ENCODE results near the gene SGMS1.

DNA sequence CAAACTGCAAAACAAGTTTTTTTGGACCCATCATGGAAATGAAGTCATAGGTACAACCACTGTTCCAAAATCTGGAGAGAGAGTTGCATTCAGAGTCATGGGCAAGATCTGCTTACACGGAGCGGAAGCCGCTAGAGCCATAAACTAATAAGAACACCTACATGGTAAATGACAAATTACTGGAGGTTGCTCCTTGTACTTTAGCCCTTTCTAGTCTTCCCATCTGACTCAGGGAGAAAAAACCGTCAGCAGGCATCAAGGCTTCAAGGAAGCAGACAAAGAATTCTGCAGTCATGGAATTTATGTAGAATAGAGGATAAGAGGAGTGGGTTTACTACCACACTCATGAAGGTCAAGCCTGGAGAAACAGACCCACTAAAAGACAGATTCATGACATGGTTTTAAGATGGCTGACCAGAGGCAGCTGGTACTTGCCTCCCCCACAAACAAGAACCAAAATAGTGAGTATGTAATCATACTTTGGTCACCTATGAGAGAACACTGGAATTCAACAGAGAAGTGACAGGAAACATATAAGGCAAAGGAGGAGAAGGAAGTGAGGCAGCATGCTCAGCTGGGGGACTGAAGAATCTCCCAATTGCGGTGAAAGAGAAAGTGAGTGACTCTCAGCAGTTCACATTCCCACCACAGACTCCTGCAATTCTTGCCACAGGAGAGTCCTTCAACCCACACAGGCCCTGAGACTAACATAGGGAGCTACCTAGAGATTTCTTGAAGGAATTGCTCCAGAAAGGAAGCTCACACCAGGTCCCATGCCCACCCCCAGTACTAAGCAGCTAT is 330.0 kb downstream of the SGMS1 start:
- no peak for TF ChIP-seq POLR2AphosphoS5 (IDR thresholded peaks at IDR 0.05)
- no peak for TF ChIP-seq CTCF (IDR thresholded peaks at IDR 0.05 in 8 of 11, conservative IDR thresholded peaks at IDR 0.05 in 3 of 11)
